Measurements from ENCODE around the gene AAMP.

Gene AAMP

DNA sequence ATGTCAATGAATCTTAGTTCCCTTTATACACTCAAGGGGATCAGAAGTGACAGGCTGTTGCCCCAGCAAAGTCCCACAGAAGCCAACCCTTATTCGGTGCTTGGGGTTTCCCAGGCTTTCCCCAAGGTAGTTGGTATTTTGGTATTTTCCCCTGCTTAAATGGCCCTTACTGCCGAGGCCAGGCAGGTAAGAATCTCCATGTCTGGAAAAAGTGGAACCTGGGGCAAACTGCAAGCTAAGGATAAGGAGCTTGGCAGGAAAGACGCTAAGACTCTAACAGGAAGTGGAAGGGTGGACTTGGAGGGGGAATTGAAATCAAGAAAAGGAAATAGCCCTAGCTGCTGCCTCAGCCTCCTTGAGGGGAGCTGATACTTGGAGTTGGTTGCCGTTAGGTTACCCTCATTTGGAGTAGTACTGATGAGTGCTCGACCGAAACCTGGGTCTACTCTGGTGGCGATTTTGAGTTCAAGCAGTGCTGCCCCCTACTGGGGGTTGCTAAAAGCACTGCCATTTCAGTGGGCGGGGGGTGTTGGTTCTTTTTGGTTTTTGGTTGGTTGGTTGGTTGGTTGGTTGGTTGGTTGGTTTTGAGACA is 12.5 kb downstream of the AAMP start:
- peak; percentile 74 for DNase-seq

GRCh38 chr2:218256612-218257350 is 13.2 kb downstream of the AAMP start:
- DNase-seq = no peak

DNA sequence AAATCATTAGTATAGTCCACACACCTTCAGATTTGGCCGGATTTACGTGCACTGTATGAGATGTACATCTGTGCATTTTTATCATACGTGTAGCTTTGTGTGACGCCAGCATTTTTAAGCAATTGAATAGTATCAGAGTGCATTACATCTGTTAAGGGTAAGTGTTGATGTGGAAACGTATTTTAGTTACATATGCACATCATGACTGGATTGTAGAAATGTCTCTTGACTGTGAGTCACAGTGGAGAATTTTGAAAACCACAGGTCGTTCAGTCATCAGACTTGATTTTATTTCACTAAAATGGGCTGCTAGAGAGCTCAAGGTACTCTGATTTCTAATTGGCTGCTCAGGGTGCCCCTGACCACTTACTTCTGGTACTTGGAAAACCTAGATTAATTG is 14.5 kb downstream of the AAMP start:
- no peak for DNase-seq

DNA sequence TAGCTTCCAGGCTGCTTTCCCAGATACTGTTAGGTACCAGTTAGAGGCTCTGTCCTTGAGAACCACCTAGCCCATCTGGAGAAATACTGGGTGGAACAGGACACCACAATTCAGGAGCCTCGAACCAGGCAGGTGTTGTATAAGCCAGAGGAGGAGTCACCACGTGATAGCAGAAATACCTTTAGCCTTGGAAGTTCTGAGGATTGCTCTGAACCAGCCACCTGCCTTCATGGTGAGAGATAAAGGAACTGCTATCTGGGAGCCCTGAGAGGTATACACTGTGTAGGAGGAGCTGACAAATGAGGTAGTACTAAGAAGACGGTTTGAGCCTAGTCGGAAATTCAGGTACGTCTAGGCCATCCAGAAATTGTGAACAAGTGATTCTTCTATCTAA is 16.7 kb downstream of the AAMP start:
- DNase-seq = no peak

DNA sequence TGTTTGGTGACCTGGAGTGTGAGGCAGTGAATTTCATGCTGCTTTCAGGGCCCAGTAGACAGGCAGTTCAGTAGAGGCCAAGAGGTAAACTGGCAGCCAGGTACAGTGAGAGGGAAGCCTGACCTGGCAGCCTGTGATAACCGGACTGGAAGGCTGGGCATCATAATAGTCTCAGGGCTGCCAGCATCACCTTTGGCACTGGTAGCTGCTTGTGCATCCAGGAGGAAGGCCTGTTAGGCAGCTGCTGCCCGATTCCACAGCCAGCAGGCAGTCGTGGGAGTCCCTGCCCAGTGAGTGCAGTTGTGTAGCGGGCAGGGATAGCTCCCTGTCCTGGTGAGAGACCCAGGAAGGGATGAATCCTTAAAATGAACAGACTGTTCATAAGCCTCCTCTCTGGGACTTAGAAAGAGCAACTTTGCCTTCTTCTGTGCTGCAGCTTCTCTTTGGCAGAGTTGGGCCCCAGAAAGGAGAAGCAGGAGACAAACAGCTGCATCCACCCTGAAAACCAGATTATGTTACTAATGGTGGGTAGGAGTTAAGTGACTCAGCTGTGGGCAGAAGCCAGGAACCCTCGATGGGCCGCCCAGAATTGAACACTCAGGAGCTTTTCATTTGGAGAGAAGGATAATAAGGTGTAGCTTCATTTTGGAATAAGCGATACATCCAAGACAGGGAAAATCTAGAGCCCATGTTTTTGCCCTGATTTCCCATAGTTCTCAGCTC is 17.3 kb downstream of the AAMP start:
- no peak for DNase-seq

DNA sequence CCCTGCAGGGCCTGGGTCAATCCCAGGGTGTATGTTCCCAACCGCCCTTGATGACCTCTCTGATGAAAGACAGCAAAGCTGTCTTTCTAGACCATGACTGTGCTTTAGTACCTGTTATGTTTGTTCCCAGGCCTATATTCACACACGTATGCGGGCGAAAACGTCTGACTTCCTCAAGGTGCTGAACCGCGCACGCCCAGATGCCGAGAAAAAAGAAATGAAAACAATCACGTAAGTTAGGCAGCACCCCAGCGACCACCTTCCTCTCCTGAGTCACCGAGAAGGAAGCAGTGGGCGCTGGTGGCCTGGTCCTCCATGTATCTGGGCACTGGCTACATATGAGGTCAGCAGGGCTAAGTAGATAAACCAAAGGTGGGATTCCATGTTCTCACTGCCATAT is 20.2 kb downstream of the AAMP start:
- no peak for DNase-seq

GRCh38 chr2:218245214-218245613 is 24.7 kb downstream of the AAMP start:
- DNase-seq = no peak

- DNase-seq = no peak
Measured at GRCh38 chr2:218244665-218245064, 25.3 kb downstream of the AAMP start.

GRCh38 chr2:218244204-218244603 is 25.7 kb downstream of the AAMP start:
- no peak for DNase-seq

DNA sequence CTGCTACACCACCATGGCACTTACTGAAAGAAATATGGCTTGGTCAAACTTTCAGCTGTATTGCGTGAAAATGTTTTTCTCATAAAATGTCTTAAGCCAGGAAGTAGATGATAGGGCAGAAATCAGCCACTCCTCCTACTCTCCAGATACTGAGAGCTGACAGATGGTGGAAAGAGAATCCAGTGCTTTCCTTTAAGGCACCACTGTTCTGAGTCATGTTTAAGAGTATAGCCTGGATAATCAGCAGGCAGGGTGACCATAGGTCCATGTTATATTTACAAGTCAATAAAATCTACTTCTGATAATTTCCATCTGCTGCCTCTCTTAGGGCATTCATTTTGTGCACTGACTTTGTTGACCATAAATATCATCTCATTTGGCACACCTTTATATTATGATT is 31.1 kb downstream of the AAMP start:
- DNase-seq = no peak

GRCh38 chr2:218236829-218237228 is 33.1 kb downstream of the AAMP start:
- DNase-seq = no peak

- DNase-seq = no peak
Measured at GRCh38 chr2:218235017-218235416, 34.9 kb downstream of the AAMP start.

DNA sequence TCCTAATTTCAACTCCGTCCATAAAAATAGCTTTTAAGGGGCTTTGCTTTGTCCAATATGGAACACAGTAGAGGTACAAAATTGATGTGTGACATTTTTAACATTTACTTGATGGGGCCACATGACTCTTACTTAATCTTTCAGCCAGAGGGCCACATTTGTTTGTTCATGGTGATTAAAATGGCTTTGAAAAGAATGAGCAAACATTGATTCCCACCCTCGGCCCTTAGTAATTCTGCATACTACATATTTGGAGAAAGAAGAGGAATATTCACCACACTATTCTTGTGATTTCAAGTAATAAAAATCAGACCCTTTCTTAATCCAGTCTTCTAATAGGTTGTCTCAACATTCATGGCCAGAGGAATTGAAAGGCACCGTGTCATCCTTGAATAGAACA is 35.4 kb downstream of the AAMP start:
- DNase-seq = no peak

GRCh38 chr2:218233543-218233942 is 36.4 kb downstream of the AAMP start:
- DNase-seq = no peak

- DNase-seq = peak; percentile 31
Measured at GRCh38 chr2:218230882-218231281, 39.1 kb downstream of the AAMP start.

DNA sequence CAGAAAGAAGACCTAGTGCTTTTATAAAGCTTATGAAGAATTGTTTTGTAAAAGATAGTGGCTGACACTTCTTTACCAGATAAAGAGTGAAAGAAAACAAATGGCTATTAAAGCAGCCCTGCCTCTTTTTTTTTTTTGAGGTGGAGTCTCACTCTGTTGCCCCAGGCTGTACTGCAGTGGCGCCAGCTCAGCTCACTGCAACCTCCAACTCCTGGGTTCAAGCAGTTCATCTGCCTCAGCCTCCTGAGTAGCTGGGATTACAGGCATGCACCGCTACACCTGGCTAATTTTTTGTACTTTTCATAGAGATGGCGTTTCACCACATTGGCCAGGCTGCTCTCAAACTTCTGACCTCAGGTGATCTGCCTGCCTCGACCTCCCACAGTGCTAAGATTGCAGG is 40.1 kb downstream of the AAMP start:
- peak; percentile 40 for DNase-seq

DNA sequence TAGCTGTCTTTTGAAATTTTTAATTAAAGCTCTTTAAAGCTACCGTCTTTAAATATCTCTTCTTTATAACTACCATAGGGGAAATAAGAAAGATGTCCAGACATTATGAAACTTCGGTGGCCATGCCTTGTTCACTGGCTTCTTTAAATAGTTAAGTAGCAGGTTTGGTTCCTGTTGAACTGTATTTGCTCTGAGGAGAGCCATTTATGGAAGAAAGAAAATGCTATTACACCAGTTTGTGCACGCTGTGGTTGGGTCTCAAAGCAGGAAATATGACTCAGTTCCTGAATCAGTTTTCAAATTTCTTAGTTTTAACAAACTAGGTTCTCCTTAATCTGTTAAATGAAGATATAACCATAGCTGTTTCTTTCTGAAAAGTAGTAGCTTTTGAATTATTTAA is 40.7 kb downstream of the AAMP start:
- DNase-seq = peak; percentile 56

- no peak for DNase-seq
Measured at GRCh38 chr2:218228366-218229090, 41.4 kb downstream of the AAMP start.

DNA sequence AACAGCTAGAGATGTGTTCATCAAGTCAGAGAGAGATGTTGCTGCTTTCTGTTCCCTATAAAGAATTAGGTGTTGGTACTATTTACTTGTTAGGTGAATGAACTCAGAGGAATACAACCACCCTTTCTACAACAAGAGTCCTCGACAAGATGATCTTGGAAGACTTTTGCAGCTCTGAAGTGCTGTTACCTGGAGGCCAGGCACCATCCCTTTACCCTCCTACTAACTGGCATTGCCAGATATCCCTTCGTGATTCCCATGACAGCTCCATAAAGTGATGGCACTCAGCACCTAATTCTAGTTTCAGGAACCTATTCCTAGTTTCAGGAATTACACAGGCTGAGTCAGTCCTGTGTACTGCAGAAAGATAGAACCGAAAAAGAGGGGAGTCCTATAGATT is 43.0 kb downstream of the AAMP start:
- DNase-seq = no peak

- no peak for DNase-seq
Measured at GRCh38 chr2:218224186-218224585, 45.8 kb downstream of the AAMP start.

DNA sequence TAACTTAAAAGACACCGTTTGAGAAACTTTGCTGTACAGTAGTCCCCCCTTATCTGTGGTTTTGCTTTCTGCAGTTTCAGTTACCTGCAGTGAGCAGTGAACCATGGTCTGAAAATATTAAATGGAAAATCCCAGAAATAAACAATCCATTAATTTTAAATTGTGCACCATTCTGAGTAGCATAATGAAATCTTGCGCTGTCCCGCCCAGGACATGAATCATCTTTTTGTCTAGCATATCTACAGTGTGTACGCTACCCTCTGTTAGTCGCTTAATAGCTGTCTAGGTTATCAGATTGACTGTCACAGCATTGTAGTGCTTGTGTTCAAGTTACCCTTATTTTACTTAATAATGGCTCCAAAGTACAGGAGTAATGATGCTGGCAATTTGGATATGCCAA is 46.9 kb downstream of the AAMP start:
- peak; percentile 46 for DNase-seq

- DNase-seq = peak; percentile 43
Measured at GRCh38 chr2:218221000-218221399, 48.9 kb downstream of the AAMP start.

DNA sequence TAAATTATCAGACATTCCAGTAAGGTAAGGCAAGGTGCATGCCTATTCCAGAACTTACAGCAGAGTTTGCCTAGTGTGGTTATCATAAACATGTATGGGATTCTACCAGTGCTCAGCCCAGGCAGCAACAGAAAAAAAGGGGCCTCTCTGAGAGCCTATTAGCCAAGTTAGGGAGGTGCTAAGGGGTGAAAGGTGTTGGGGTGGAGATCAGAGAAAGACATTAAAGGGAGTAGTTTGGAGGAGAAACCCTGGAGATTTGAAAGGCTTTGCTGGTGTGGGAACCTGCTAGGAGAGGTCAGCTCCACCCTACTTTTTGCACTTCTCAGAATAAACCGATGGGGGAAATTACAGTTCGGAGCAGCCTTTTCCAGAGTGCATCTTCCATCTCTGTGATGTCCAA is 50.0 kb downstream of the AAMP start:
- DNase-seq = no peak

Data from CD4-positive, alpha-beta T cell treated with Interleukin-6 for 4 hours (primary cell).